H9 (cell line): Measurements from ENCODE around the gene ABCF2. TPM values are rescaled to one million over a fixed set of nuclear protein-coding genes. Genes with fewer than 3 reads are reported as not detected.
A peak's percentile ranks its signal among the peaks of the same experiment; 100 is the strongest.

Source experiments
- DNase-seq: peaks from one replicate; pipeline ENCODE4 v3.0.0-alpha.2; 2017
- H2AFZ ChIP-seq: one replicate; pipeline ENCODE4 v1.6.1; 2013; ENCODE audit warnings: mild to moderate bottlenecking, low read length, control low read depth, moderate library complexity
- H2AK5ac ChIP-seq: 2 replicates; pipeline ENCODE4 v1.6.1; 2013; ENCODE audit warnings: low read length, control low read depth, mixed read lengths; ENCODE audit not compliant: insufficient read length
- H2BK120ac ChIP-seq: one replicate; pipeline ENCODE4 v1.6.1; 2013; ENCODE audit warnings: low read depth, mild to moderate bottlenecking, low read length, control low read depth, inconsistent platforms; ENCODE audit not compliant: poor library complexity, severe bottlenecking
- H2BK12ac ChIP-seq: 2 replicates; pipeline ENCODE4 v1.6.1; 2013; ENCODE audit warnings: low read length, control low read depth, mixed read lengths, low read depth; ENCODE audit not compliant: insufficient read length
- H2BK15ac ChIP-seq: 2 replicates; pipeline ENCODE4 v1.6.1; 2013; ENCODE audit warnings: low read depth, low read length, control low read depth
- H2BK20ac ChIP-seq: one replicate; pipeline ENCODE4 v1.6.1; 2013; ENCODE audit warnings: low read depth, mild to moderate bottlenecking, low read length, control low read depth, inconsistent platforms; ENCODE audit not compliant: poor library complexity, severe bottlenecking
- H2BK5ac ChIP-seq: 2 replicates; pipeline ENCODE4 v1.6.1; 2013; ENCODE audit warnings: low read length, control low read depth, mixed read lengths; ENCODE audit not compliant: insufficient read length
- H3K14ac ChIP-seq: 2 replicates; pipeline ENCODE4 v1.6.1; 2013; ENCODE audit warnings: low read length, control low read depth; ENCODE audit not compliant: insufficient read depth
- H3K18ac ChIP-seq: 2 replicates; pipeline ENCODE4 v1.6.1; 2013; ENCODE audit warnings: low read depth, mild to moderate bottlenecking, mixed read lengths, low read length, control low read depth; ENCODE audit not compliant: insufficient read length
- H3K23ac ChIP-seq: 2 replicates; pipeline ENCODE4 v1.6.1; 2013; ENCODE audit warnings: low read length, control low read depth, mixed read lengths, low read depth; ENCODE audit not compliant: insufficient read length
- H3K23me2 ChIP-seq: 2 replicates; pipeline ENCODE4 v1.6.1; 2013; ENCODE audit warnings: low read depth, mild to moderate bottlenecking, mixed read lengths, low read length, control low read depth; ENCODE audit not compliant: insufficient read length, poor library complexity, severe bottlenecking
- H3K27ac ChIP-seq: 2 replicates; pipeline ENCODE4 v1.5.1; 2013; ENCODE audit warnings: low read length, control low read depth, mixed read lengths, low read depth; ENCODE audit not compliant: insufficient read length
- H3K27me3 ChIP-seq: 2 replicates; pipeline ENCODE4 v1.6.1; 2013; ENCODE audit warnings: low read length, control low read depth, inconsistent platforms; ENCODE audit not compliant: insufficient read depth
- H3K4ac ChIP-seq: 2 replicates; pipeline ENCODE4 v1.6.1; 2013; ENCODE audit warnings: low read depth, mild to moderate bottlenecking, control low read depth, inconsistent platforms, low read length, moderate library complexity
- H3K4me1 ChIP-seq: 2 replicates; pipeline ENCODE4 v1.6.1; 2013; ENCODE audit warnings: low read length, control low read depth, inconsistent platforms; ENCODE audit not compliant: insufficient read depth
- H3K4me2 ChIP-seq: 2 replicates; pipeline ENCODE4 v1.6.1; 2013; ENCODE audit warnings: low read length, control low read depth, mixed read lengths; ENCODE audit not compliant: insufficient read length, insufficient read depth
- H3K56ac ChIP-seq: 2 replicates; pipeline ENCODE4 v1.6.1; 2013; ENCODE audit warnings: low read depth, mild to moderate bottlenecking, mixed read lengths, low read length, control low read depth; ENCODE audit not compliant: insufficient read length
- H3K79me1 ChIP-seq: 2 replicates; pipeline ENCODE4 v1.6.1; 2013; ENCODE audit warnings: low read depth, mild to moderate bottlenecking, moderate library complexity, low read length, control low read depth, inconsistent platforms; ENCODE audit not compliant: insufficient read depth, poor library complexity, severe bottlenecking
- H3K79me2 ChIP-seq: 2 replicates; pipeline ENCODE4 v1.6.1; 2013; ENCODE audit warnings: low read length, control low read depth, inconsistent platforms; ENCODE audit not compliant: insufficient read depth
- H3K9ac ChIP-seq: 2 replicates; pipeline ENCODE4 v1.6.1; 2013; ENCODE audit warnings: low read length, control low read depth, mixed read lengths; ENCODE audit not compliant: insufficient read length; ENCODE audit errors: extremely low read depth
- H3K9me3 ChIP-seq: one replicate; pipeline ENCODE4 v1.6.1; 2013; ENCODE audit warnings: low read depth, low read length, inconsistent platforms; ENCODE audit not compliant: control insufficient read depth
- H3T11ph ChIP-seq: one replicate; pipeline ENCODE4 v1.6.1; 2013; ENCODE audit warnings: mild to moderate bottlenecking, low read length, control low read depth, inconsistent platforms
- H4K20me1 ChIP-seq: one replicate; pipeline ENCODE4 v1.6.1; 2013; ENCODE audit not compliant: control insufficient read depth, insufficient read length, insufficient read depth
- H4K5ac ChIP-seq: 2 replicates; pipeline ENCODE4 v1.6.1; 2013; ENCODE audit warnings: low read depth, mild to moderate bottlenecking, mixed read lengths, low read length, control low read depth; ENCODE audit not compliant: insufficient read length
- H4K8ac ChIP-seq: replicated peaks from 2 replicates; pipeline ENCODE4 v1.6.1; 2013; ENCODE audit warnings: low read length, control low read depth, mixed read lengths, low read depth; ENCODE audit not compliant: insufficient read length
- H4K91ac ChIP-seq: 2 replicates; pipeline ENCODE4 v1.6.1; 2013; ENCODE audit warnings: low read depth, mild to moderate bottlenecking, moderate library complexity, mixed read lengths, low read length, control low read depth; ENCODE audit not compliant: insufficient read length
- H3K27ac Mint-ChIP-seq, 3 experiments: 2 replicates in 2 of 3; 3 replicates in 1 of 3; pipeline ENCODE4 v1.8.0; 2020 to 2021; ENCODE audit warnings: mixed read lengths in 3 of 3, mild to moderate bottlenecking in 1 of 3, moderate library complexity in 1 of 3
- H3K27me3 Mint-ChIP-seq: 2 replicates; pipeline ENCODE4 v1.8.0; 2021; ENCODE audit warnings: low read depth, mild to moderate bottlenecking, moderate library complexity, mixed read lengths
- H3K36me3 Mint-ChIP-seq, 3 experiments: 2 replicates in 2 of 3; 3 replicates in 1 of 3; pipeline ENCODE4 v1.8.0; 2020 to 2021; ENCODE audit warnings: low read depth in 3 of 3, mixed read lengths in 3 of 3; ENCODE audit not compliant: insufficient read depth in 1 of 3
- H3K4me1 Mint-ChIP-seq, 2 experiments: 2 replicates each; pipeline ENCODE4 v1.8.0; 2020; ENCODE audit warnings: mixed read lengths in 2 of 2
- H3K4me3 Mint-ChIP-seq, 2 experiments: 2 replicates in 1 of 2; 3 replicates in 1 of 2; pipeline ENCODE4 v1.8.0; 2020 to 2021; ENCODE audit warnings: mild to moderate bottlenecking in 2 of 2, mixed read lengths in 2 of 2, moderate library complexity in 1 of 2
- H3K9me3 Mint-ChIP-seq, 2 experiments: 2 replicates in 1 of 2; 3 replicates in 1 of 2; pipeline ENCODE4 v1.8.0; 2020; ENCODE audit warnings: mild to moderate bottlenecking in 2 of 2, mixed read lengths in 2 of 2, moderate library complexity in 1 of 2
- WGBS: extraction: QIAGEN DNeasy Blood & Tissue Kit; methylation state at CpG from one replicate; pipeline ENCODE4 v1.1.7; 2013; ENCODE audit warnings: missing lambda C conversion rate, low lambda C conversion rate, mixed read lengths; ENCODE audit not compliant: insufficient read length; ENCODE audit errors: extremely low coverage; 5-methylcytosine and 5-hydroxymethylcytosine counted together
- total RNA-seq: library from RNA; stranded (reverse); gene quantifications from 2 replicates; pipeline ENCODE4 v1.2.1, GENCODE V29; 2021
- TF ChIP-seq, protein P1 (sequence below): fragments of 200-600 bp; sonication (generic); conservative IDR thresholded peaks from 3 replicates; pipeline ENCODE4 v1.8.0; 2021; ENCODE audit warnings: antibody characterized with exemption, mild to moderate bottlenecking

ABCF2 gene
- total RNA-seq, 1 experiment from 2014 or later = 70.1 TPM

DNA sequence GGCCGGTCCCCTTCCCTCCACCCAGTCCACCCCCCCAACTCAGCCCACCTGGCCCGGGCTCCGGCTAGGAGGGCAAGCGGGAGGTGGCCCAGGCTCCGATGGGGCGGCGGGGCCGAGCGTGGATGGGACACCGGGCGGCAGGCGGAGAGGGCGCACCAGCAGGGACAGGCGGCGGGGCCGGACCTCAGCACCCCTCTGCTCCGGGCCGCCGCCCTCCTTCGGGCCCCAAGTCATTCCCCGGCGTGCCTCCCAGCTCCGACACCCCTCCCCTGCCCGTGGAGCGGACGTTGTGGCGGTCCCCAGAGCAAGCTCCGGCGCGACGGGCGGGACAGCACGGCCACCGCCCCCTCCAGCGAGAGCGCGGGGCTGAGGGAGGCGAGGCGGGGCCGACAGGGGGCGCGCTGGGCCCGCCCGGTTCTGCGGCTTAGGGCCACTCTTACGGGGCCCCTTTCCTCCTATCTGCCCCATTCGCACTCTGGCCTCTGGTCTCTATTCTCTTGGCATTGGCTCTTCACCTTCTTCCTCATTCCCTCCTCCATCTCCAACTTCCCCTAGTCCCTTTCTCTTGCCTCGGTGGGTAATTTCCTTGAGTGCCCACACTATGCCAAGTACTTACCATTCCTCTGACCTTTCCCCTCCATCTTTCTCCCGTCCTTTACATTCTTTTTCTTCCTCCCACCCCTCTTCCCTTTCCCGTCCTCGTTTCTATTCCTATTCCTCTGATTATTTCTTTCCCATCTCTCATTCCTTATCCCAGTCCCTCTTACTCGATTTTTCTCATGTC is 58.8 kb downstream of the ABCF2 start:
- H3K27ac Mint-ChIP-seq = no peak overlapping the region
- no peak overlapping the region for H2BK20ac ChIP-seq
- H3K27ac ChIP-seq = no peak overlapping the region
- no peak overlapping the region for H4K8ac ChIP-seq
- H3K79me2 ChIP-seq = no peaks in the 10 kb centered on the region
- H2BK5ac ChIP-seq = no peak overlapping the region
- no peaks in the 10 kb centered on the region for H3K4me1 ChIP-seq
- peaks cover 52% of the 10 kb centered on the region for H3K27me3 Mint-ChIP-seq
- no peaks in the 10 kb centered on the region; a peak in 2 of 7 replicates for H3K36me3 Mint-ChIP-seq
- no peak overlapping the region for H2BK12ac ChIP-seq
- peak overlapping the region; percentile 25 for H3K4me2 ChIP-seq
- H2BK120ac ChIP-seq = no peak overlapping the region
- peaks cover 10 to 13% of the 10 kb centered on the region in 2 experiments for H3K9me3 Mint-ChIP-seq
- no peak overlapping the region for H3K14ac ChIP-seq
- no peak overlapping the region for H3K9ac ChIP-seq
- no peak overlapping the region for H3K56ac ChIP-seq
- no peak overlapping the region for H4K91ac ChIP-seq
- H3K9me3 ChIP-seq = no peaks in the 10 kb centered on the region
- peak overlapping the region; percentile 43 to 80 for H3K4me3 Mint-ChIP-seq
- H3K27me3 ChIP-seq = peaks cover 44% of the 10 kb centered on the region
- peaks cover 8 to 17% of the 10 kb centered on the region in 2 experiments; a peak in 3 of 4 replicates for H3K4me1 Mint-ChIP-seq
- H2AFZ ChIP-seq = no peak overlapping the region
- no peak overlapping the region for H3K4ac ChIP-seq
- no peak overlapping the region for H4K5ac ChIP-seq
- H3K23me2 ChIP-seq = peaks cover 10% of the 10 kb centered on the region
- no peak overlapping the region for H3T11ph ChIP-seq
- peak; percentile 78 for DNase-seq
- no peak overlapping the region for H2AK5ac ChIP-seq
- 100% methylated on average over 2 of the region's 52 CpGs for WGBS
- no peaks in the 10 kb centered on the region for H3K79me1 ChIP-seq
- H2BK15ac ChIP-seq = no peak overlapping the region
- TF ChIP-seq, protein P1, sequence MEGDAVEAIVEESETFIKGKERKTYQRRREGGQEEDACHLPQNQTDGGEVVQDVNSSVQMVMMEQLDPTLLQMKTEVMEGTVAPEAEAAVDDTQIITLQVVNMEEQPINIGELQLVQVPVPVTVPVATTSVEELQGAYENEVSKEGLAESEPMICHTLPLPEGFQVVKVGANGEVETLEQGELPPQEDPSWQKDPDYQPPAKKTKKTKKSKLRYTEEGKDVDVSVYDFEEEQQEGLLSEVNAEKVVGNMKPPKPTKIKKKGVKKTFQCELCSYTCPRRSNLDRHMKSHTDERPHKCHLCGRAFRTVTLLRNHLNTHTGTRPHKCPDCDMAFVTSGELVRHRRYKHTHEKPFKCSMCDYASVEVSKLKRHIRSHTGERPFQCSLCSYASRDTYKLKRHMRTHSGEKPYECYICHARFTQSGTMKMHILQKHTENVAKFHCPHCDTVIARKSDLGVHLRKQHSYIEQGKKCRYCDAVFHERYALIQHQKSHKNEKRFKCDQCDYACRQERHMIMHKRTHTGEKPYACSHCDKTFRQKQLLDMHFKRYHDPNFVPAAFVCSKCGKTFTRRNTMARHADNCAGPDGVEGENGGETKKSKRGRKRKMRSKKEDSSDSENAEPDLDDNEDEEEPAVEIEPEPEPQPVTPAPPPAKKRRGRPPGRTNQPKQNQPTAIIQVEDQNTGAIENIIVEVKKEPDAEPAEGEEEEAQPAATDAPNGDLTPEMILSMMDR = peak; percentile 97
- no peaks in the 10 kb centered on the region for H4K20me1 ChIP-seq
- no peak overlapping the region for H3K23ac ChIP-seq
- H3K18ac ChIP-seq = no peak overlapping the region
